Hepatocyte (in vitro differentiated cells): ENCODE results near the gene CPNE6. TPM values are rescaled to one million over a fixed set of nuclear protein-coding genes. Genes with fewer than 3 reads are reported as not detected.
"Not testable (repeated sequence)": the region's sequence is repeated elsewhere in the genome, so short reads cannot be mapped to it uniquely, and the experiment has no call there.

Experiments used
- DNase-seq: peaks from one replicate; pipeline ENCODE4 v3.0.0-alpha.2; 2016; ENCODE audit warnings: low spot score
- H2AFZ ChIP-seq: fragments of 200-600 bp; sonication (generic); 2 replicates; pipeline ENCODE4 v1.6.0; 2016; ENCODE audit warnings: antibody characterized with exemption, mild to moderate bottlenecking
- H3K27ac ChIP-seq: fragments of 200-600 bp; sonication (generic); 2 replicates; pipeline ENCODE4 v1.5.1; 2016; ENCODE audit warnings: mild to moderate bottlenecking
- H3K27me3 ChIP-seq: fragments of 200-600 bp; sonication (generic); 2 replicates; pipeline ENCODE4 v1.6.1; 2016
- H3K36me3 ChIP-seq: fragments of 200-600 bp; sonication (generic); replicated peaks from 2 replicates; pipeline ENCODE4 v1.5.1; 2016; ENCODE audit warnings: low read depth; ENCODE audit not compliant: insufficient read depth
- H3K4me1 ChIP-seq: fragments of 200-600 bp; sonication (generic); 2 replicates; pipeline ENCODE4 v1.5.1; 2016; ENCODE audit warnings: mild to moderate bottlenecking, moderate library complexity; ENCODE audit not compliant: insufficient read depth
- H3K4me2 ChIP-seq: fragments of 200-600 bp; sonication (generic); 2 replicates; pipeline ENCODE4 v1.6.0; 2016
- H3K4me3 ChIP-seq: fragments of 200-600 bp; sonication (generic); 2 replicates; pipeline ENCODE4 v1.5.1; 2016; ENCODE audit warnings: mild to moderate bottlenecking
- H3K79me2 ChIP-seq: fragments of 200-600 bp; sonication (generic); 2 replicates; pipeline ENCODE4 v1.6.0; 2017; ENCODE audit warnings: mild to moderate bottlenecking
- H3K9me2 ChIP-seq: fragments of 200-600 bp; sonication (generic); replicated peaks from 2 replicates; pipeline ENCODE4 v1.6.0; 2017; ENCODE audit warnings: mild to moderate bottlenecking; ENCODE audit not compliant: insufficient read depth
- H3K9me3 ChIP-seq: fragments of 200-600 bp; sonication (generic); 2 replicates; pipeline ENCODE4 v1.5.1; 2016; ENCODE audit warnings: low read depth, mild to moderate bottlenecking
- H4K20me1 ChIP-seq: fragments of 200-600 bp; sonication (generic); 2 replicates; pipeline ENCODE4 v1.6.0; 2016; ENCODE audit warnings: mild to moderate bottlenecking; ENCODE audit not compliant: insufficient read depth, poor library complexity, severe bottlenecking
- CTCF ChIP-seq: fragments of 200-600 bp; sonication (generic); IDR thresholded peaks from 2 replicates; pipeline ENCODE4 v1.5.1; 2016; ENCODE audit warnings: antibody characterized with exemption, mild to moderate bottlenecking; ENCODE audit not compliant: poor library complexity
- EZH2phosphoT487 ChIP-seq: fragments of 200-600 bp; sonication (generic); IDR thresholded peaks from one replicate; pipeline ENCODE4 v1.6.1; 2018; ENCODE audit warnings: antibody characterized with exemption, mild to moderate bottlenecking, low read depth, moderate library complexity; ENCODE audit not compliant: unreplicated experiment, severe bottlenecking
- WGBS: methylation state at CpG from one replicate; pipeline ENCODE4 v1.1.6; 2016; ENCODE audit warnings: low lambda C conversion rate; ENCODE audit errors: missing lambda C conversion rate; 5-methylcytosine and 5-hydroxymethylcytosine counted together
- polyA plus RNA-seq: library from polyadenylated mRNA; unstranded; fragments of >200 nt; fragmentation: Nextera tagmentation; extraction: Ambion mirVana; gene quantifications from 2 replicates; pipeline ENCODE4 v1.2.1, GENCODE V29; 2016
- total RNA-seq: library from RNA; depleted of rRNA; stranded (reverse); fragments of >200 nt; gene quantifications from 2 replicates; pipeline ENCODE4 v1.2.3, GENCODE V29; 2014

The CPNE6 gene
- not detected in 2 replicates for total RNA-seq
- not detected in 2 replicates for polyA plus RNA-seq

GRCh38 chr14:24071144-24071697, at the start of gene CPNE6:
Gene CPNE6, plus strand, starts transcription at chr14:24071562. Its CDS starts 1,375 bp downstream, at chr14:24072937.
- H4K20me1 ChIP-seq, result no peaks in the 10 kb centered on the region
- H3K9me3 ChIP-seq, result no peaks in the 10 kb centered on the region
- H3K36me3 ChIP-seq, result no peaks in the 10 kb centered on the region
- no peak for DNase-seq
- H3K9me2 ChIP-seq, result no peaks in the 10 kb centered on the region
- H2AFZ ChIP-seq, result no peak within 1 kb of the TSS
- no peak for TF ChIP-seq CTCF
- no peak for TF ChIP-seq EZH2phosphoT487
- no peak within 1 kb of the TSS for H3K4me2 ChIP-seq
- H3K79me2 ChIP-seq, result no peaks in the 10 kb centered on the region
- H3K27me3 ChIP-seq, result peaks cover 3% of the 10 kb centered on the region
- no peak within 1 kb of the TSS for H3K27ac ChIP-seq
- H3K4me3 ChIP-seq, result no peak within 1 kb of the TSS
- 89% methylated on average over 12 of the region's 19 CpGs for WGBS
- peaks cover 4% of the 10 kb centered on the region for H3K4me1 ChIP-seq

DNA sequence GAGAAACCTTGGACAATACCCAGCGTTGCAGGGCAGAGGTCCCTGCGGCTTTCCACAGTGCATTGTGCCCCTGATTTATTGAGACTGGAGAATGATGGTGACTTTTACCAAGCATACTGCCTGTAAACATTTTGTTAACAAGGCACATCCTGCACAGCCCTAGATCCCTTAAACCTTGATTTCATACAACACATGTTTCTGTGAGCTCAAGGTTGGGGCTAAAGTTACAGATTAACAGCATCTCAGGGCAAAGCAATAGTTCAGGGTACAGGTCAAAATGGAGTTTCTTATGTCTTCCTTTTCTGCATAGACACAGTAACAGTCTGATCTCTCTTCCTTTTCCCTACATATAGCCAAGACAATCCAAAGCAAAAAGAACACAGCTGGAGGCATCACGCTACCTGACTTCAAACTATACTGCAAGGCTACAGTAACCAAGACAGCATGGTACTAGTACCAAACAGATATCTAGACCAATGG, 46.4 kb upstream of the CPNE6 start:
- H3K4me2 ChIP-seq, H3K79me2 ChIP-seq, H3K27me3 ChIP-seq, H4K20me1 ChIP-seq, H2AFZ ChIP-seq, H3K4me1 ChIP-seq, H3K9me3 ChIP-seq, DNase-seq, H3K36me3 ChIP-seq, H3K27ac ChIP-seq, H3K4me3 ChIP-seq, H3K9me2 ChIP-seq: not testable (repeated sequence)
- WGBS, result 86% methylated on average over 3 of the region's 3 CpGs

GRCh38 chr14:24029687-24030086, 41.7 kb upstream of the CPNE6 start:
- not testable (repeated sequence) for H3K4me3 ChIP-seq, H4K20me1 ChIP-seq, H3K36me3 ChIP-seq, H3K27ac ChIP-seq, DNase-seq, H3K9me2 ChIP-seq, H3K9me3 ChIP-seq, H3K79me2 ChIP-seq, H2AFZ ChIP-seq, H3K4me2 ChIP-seq, H3K27me3 ChIP-seq, H3K4me1 ChIP-seq
- WGBS, result 82% methylated on average over 2 of the region's 3 CpGs

GRCh38 chr14:24031331-24031730, 40.0 kb upstream of the CPNE6 start:
- DNase-seq, H2AFZ ChIP-seq, H3K4me3 ChIP-seq, H3K79me2 ChIP-seq, H3K9me2 ChIP-seq, H4K20me1 ChIP-seq, H3K27me3 ChIP-seq, H3K36me3 ChIP-seq, H3K9me3 ChIP-seq, H3K4me2 ChIP-seq, H3K4me1 ChIP-seq, H3K27ac ChIP-seq: not testable (repeated sequence)
- 92% methylated on average over 2 of the region's 2 CpGs for WGBS

GRCh38 chr14:24032727-24033418, 38.5 kb upstream of the CPNE6 start:
- Histone ChIP-seq H2AFZ (no peak overlapping the region), H3K9me3 (no peaks in the 10 kb centered on the region), H3K9me2 (no peaks in the 10 kb centered on the region), H4K20me1 (no peaks in the 10 kb centered on the region), H3K4me2 (no peak overlapping the region), H3K36me3 (no peaks in the 10 kb centered on the region), H3K4me1 (peaks cover 3% of the 10 kb centered on the region), H3K79me2 (no peaks in the 10 kb centered on the region), H3K27me3 (no peaks in the 10 kb centered on the region), H3K4me3 (no peak overlapping the region), H3K27ac (no peak overlapping the region)
- no peak for TF ChIP-seq EZH2phosphoT487
- no peak for DNase-seq
- WGBS, result 93% methylated on average over 2 of the region's 2 CpGs

GRCh38 chr14:24035769-24036168, 35.6 kb upstream of the CPNE6 start:
- H3K4me1 ChIP-seq, H3K27me3 ChIP-seq, H3K79me2 ChIP-seq, H3K4me3 ChIP-seq, H3K36me3 ChIP-seq, H4K20me1 ChIP-seq, DNase-seq, H3K9me2 ChIP-seq, H3K9me3 ChIP-seq: not testable (repeated sequence)
- H3K4me2 ChIP-seq, result peak overlapping the region; percentile 95
- peak overlapping the region; percentile 90 for H2AFZ ChIP-seq
- peak overlapping the region; percentile 95 for H3K27ac ChIP-seq
- 59% methylated on average over 3 of the region's 4 CpGs for WGBS
